GM21367 (cell line): ENCODE measurements around the gene ARIH2.

Experiments
- ATAC-seq: cut with Tn5 transposase; IDR thresholded peaks from one replicate; pipeline ENCODE4 v1.9.1; 2021; ENCODE audit not compliant: unreplicated experiment

ARIH2 gene

DNA sequence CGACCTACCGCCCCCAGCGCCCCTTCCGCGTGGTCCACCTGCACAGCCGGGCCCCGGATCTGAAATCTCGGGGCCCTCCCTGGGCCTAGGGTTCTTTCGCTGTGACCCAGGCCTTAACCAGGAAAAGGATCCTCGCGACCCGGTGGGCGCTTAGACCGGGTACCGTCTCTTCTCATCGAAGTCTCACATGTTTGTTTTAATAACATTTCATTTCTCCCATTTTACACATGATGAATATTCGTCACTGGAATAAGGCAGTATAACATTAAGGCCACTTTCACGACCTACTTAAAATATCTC lies 100.0 kb downstream of the ARIH2 start:
- no peak for ATAC-seq

DNA sequence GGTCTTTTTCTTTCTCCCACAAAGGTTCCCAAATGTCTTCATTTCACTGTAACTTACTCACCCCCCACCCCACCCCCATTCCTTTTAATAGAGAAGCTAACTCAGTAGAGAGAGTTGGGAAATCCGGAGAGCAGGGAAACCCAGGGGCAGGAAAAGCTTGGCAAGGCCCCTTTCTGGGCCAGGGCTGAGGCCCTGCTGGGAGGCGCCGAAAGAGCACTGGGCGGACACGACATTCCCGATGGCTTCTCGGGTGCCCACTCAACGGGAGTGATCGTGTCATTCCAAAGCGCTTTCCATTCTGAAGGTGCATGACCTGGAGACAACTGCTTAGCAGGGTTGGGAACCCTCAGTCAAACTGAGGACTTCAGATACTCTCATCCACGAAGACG lies 101.3 kb downstream of the ARIH2 start:
- ATAC-seq, result no peak

DNA sequence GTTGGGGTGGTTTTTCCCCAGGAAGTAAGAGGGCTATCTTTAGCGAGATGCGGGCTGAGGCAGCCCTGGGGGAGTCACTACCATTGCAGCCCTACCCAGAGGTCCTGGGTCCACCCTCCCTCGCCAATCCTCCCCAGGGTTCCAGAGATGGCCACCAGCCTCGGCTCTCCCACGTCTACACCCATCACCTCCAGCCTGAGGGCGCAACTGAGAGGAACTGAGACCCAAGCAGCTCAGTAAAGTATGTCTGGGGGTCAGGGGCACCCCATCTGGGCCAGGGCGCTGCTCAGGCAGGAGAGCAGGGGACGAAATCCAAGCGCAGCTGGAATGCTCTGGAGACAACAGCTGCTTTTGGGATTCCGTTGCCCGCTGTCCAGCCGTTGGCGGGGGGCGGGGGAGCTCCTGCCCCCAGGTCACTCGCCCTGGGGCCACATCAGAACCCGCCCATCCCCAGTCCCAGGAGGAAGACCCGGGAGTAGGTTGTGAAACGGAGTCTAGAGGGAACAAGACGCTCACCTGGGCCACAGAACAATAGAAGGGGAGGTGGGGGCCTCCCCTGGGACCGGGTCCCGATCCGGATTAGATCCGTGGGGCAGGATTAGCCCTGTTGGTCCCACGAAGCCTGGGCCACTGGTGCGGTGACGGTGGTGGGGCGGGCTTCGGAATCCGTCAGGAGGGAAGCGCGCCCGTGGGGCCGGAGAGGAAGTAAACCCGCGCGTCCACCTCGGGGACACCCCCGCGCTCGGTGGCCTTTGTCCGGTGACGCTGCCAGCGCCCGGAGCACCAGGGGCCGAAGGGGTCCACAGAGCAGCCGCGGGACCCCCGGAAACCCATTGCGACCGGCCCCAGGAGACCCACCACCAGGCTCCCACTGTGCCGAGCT lies 101.9 kb downstream of the ARIH2 start:
- ATAC-seq, result peak; percentile 4

DNA sequence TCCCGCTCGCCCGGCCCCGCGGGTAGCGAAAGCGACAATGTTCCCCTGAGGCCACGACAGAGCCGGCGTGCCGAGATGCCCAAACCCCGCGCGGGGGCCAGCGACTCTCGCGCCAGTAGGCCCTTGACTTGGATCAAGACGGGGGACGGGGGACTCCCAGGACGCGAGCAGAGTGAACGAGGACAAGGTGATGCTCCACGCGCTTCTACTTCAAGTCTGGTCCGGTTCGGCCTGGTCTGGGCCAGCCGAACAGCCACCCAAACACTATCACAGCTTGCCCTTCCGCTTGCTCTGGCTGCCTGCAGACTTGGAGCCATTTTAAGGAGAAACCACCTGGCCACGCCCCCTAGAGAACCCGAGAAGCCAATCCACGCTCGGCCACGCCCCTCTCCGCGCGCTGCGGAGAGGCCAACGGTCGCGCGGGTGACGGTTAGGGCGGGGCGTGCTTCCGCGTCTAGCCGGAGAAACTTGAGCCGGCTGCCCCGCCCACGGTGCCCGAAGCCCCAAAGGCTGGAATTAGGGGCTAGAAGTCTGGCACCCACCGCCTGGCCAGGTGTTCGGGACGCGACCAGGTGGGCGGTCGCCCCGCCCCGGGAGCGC lies 102.7 kb downstream of the ARIH2 start:
- ATAC-seq, result peak; percentile 38

DNA sequence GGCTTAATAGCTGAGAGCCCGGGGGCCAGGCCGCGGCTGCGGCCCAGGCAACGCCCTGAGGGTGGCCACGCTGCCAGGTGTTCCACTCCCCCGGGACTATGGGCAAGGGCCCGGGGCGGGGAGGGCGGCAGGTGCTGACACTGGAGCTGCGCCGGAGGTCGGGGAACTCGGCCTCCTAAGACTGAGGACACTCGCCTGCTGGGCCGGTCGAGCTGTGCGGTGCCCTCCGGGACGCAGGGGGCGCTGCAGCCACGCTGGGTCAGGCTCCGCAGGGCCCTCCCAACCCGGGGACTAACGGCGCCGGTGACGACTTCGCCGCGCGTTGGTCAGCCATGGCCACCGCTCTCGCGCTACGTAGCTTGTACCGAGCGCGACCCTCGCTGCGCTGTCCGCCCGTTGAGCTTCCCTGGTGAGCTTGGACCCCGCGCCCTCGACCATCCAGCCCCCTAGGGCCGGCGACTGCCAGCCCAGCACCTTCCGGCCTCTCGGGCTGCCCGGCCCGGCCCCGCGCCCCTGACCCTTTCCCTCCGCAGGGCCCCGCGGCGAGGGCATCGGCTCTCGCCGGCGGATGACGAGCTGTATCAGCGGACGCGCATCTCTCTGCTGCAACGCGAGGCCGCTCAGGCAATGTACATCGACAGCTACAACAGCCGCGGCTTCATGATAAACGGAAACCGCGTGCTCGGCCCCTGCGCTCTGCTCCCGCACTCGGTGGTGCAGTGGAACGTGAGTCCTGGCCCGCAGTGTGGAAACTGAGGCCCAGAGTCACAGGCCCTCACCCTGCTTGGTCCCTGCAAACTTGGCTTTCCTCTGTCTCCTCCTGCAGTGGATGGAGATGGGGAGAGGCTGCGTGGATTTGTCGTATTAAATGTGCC lies 103.4 kb downstream of the ARIH2 start, which contains the start of gene NDUFAF3:
Gene NDUFAF3, plus strand, starts transcription at position 309 of the 875 bp plus-strand sequence. Its CDS starts 24 bp downstream, at position 333.
- peak; percentile 42 for ATAC-seq

DNA sequence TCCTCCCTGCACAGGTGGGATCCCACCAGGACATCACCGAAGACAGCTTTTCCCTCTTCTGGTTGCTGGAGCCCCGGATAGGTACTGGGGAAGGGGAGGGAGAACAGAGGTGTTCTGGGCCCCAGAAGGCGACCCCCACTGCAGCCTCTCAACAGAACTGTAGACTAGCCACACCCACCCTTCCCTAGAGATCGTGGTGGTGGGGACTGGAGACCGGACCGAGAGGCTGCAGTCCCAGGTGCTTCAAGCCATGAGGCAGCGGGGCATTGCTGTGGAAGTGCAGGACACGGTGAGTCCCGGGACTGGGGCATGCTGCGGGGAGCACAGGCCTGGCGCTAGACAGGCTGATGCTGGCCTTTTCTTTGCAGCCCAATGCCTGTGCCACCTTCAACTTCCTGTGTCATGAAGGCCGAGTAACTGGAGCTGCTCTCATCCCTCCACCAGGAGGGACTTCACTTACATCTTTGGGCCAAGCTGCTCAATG lies 104.1 kb downstream of the ARIH2 start:
- no peak for ATAC-seq

DNA sequence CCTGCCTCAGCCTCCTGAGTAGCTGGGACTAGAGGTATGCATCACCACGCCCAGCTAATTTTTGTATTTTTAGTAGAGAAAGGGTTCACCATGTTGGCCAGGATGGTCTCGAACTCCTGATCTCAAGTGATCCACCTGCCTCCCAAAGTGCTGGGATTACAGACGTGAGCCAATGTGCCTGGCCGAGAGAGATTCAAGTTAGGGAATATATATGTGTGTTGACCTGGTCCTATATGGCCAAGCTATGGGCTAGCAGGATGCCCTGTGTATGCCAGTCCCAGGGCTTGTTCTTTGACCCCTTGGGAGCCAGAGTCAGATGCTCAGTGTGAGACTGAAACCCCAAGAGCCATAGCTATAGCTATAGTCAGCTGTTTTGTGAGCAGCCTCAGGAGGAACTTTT lies 105.1 kb downstream of the ARIH2 start:
- no peak for ATAC-seq

DNA sequence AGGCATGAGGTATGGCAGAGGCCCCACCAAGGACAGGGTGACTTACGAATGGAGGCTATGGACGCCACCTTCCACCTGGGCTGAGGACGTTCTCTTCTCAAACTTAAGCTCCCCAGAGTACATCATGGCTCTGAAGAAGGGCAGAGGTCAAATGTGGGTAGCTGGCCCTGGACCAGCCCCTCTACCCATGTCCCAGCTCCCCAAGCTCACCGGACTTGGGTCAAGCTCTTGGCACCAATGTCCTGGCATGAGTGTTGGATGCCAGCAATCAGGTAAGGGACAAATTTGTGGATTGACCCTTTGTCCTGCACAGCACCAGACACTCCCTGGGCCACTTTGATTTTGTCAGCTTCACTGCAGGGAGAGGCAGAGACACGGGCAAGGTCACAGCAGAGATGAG lies 105.8 kb downstream of the ARIH2 start:
- ATAC-seq, result no peak

DNA sequence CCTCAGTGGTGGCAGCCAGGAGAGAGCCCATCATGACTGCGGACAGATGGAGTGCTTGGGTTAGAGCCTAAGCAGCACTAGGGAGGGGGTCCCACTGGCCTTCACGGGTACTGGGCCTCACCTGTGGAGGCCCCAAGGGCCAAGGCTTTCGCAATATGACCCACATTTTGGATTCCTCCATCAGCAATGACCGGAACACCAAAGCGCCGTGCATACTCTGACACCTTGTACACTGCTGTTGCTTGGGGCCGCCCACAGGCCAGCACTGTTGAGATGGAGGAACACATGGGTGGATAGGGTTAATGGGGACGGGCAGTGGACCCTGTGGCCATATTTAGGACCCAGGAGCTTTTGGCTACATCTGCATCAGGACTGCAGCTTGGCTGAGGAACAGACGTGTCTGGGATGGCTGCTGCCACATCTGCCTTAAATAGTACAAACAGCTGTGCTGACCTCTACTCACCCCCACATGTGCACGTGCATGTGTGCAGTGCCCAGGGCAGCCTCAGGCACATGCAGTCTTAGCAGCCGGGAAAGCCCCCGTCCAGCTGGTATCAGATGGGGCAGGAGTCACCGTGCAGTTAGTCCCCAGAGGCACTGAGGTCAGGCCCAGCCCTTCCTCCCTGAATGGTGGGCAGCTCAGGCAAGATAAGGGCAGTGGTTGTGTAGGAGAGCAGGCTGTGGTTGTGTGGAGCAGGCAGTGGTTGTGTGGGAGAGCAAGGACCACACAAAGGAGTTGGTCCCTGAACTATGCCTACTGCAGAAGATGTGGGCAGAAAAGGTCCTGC lies 106.6 kb downstream of the ARIH2 start:
- no peak for ATAC-seq

DNA sequence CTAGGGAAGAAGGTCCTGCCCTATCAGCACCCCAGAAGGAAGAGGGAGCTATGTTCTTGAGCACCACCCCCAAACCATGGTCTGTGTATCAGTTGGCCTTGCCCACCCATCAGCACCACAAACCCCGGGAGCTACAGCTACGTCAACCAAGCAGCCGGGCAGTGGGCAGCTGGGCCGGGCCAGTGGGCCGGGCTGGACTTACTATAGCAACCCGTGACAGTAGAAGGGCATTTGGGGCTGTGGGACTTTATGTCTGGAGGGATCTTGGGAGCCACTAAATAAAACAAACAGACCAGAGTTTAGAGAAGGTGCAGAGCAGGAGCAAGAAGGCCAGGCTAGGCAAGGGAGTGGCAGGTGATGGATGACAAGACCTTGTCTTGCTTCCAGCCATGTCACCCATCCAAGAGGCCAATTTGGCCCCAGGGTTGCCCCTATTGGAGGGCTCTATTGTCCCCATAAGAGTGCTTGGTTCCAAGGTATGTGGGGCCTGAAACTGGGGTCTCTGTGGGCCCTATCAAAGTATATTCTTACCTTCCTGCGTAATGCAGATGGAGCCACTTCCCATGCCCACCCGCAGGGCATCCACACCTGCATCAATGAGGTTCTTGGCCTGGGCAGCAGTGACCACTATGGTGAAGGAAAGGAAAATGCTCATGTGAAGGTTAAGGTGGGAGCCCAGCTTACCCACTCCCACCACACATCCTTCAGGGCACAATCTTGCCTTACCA lies 107.3 kb downstream of the ARIH2 start:
- no peak for ATAC-seq

DNA sequence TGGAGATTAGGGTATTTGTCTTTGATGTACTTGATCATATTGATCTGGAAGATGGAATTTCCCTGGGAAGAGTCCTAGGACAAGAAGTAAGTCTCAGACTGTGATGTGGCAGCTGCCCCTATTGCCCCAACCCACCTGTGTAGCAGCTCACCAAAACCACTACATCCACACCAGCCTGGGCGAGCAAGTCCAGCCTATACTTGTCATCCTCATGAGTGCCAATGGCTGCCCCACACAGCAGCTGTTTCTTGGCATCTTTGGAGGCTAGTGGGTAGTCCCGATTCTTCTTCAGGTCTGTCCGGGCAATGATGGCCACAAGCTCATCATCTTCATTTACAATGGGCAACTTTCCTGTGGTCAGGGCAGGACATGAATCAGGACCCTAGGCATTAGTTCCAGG lies 107.9 kb downstream of the ARIH2 start:
- ATAC-seq, result no peak

DNA sequence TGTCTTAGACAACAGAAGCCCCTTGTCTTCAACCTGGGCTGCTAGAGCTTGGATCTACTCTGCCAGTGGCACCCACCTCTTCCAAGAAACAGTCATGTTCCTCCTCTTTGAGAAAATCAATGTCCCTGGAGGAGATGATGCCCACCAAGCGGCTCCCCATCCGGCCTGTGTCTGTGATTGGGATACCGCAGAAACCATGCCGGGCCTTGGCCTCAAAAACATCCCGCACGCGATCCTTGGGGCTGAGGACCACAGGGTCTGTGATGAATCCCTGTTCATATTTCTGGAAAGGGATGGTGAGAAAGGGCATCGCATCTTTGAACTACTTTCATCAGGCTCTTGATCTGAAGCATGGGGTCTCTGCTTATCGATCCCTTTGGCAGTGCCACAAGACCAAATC lies 109.0 kb downstream of the ARIH2 start:
- ATAC-seq, result no peak

DNA sequence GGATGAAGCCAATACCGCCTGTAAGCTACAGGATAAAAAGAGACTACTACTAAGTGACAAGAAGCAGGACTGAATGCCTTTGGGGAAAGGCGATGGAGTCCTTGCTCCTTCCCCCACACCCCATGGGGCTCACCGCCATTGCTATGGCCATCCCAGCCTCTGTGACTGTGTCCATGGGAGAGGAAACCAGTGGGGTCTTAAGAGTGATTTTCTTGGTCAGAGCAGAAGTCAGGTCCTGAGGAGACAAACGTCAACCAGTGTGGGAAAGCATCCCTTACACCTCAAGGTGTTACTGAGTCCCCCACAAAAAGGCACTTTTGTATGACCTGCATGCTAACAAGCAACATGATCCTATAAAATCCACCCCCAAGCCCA lies 109.6 kb downstream of the ARIH2 start:
- ATAC-seq, result no peak

DNA sequence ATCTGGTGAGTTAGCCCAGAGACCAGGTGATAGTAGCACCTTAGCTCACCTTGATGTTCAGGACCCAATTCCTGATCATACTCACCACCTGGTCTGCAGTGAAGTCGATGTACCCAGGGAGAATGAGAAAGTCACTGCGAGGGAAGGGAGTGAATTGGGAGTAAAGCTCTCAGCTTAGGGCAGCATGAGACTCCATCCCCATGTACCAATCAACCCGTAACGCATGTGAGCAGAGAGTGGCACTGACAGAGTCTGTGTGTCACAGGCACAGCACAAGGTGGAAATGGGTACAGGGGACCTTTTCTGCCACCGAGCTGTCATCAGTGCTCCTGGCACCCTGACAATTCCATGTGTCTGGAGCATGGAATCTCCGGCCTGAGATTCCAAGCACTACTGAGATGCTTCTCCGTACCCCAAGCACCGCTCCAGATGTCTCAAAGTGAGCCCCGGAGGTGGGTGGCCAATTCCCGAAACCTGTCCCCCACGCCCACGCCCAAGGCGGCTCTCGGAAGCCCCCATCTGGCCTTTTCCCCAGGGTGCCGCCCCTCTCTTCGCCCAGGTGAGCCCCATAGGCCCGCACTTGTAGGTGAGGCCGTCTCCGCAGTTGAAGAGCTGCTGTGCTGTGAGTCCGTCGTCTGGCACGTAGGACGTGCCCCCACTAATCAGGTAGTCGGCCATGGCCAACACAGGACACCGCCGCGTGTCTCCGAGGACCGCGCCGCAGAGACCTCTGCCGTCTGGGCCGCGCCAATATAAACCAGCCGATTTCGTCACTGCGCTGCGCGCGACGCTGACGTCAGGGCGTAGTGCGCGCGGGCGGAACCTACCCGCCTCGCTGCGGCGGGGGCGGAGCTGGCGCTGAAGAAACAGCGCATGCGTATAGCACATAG lies 110.3 kb downstream of the ARIH2 start, which contains the start of gene IMPDH2:
Gene IMPDH2, minus strand, starts transcription at position 726 of the 890 bp plus-strand sequence. Its CDS starts 48 bp downstream, at position 678.
- ATAC-seq, result peak; percentile 77

DNA sequence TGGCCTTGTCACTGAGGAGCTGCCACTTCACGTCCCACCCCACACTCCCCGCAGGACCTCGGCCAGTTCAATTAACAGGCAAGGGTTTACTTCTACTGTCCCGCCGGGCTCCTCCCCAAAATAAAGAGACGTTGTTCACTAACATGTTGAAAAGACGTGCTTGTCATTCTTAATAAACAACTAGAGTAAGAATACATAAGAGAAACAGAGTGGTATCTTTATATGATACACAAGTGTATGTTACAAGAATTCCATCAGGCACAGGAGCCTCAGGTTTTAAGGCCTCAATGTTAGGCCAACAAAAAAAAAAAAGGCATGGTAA lies 110.9 kb downstream of the ARIH2 start:
- ATAC-seq, result no peak

DNA sequence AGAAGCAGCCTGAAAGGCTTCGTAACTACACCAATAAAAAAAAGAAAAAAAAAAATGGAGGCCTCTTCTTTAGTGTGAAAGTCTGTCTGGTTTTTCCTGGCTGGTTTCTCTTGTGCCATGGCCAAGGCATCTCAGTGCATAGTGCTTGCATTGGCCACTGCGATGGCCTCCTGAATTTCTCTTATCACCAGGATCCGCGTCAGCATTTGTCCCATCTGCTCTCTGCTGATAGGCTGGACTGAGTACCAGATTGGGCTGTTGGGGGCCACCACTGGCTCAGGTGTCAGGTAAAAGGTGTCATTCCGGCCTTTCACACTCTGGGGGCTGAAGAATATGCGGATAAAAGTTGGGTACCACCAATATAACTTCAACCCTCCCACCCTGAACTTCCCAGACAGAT lies 111.7 kb downstream of the ARIH2 start:
- ATAC-seq, result no peak

DNA sequence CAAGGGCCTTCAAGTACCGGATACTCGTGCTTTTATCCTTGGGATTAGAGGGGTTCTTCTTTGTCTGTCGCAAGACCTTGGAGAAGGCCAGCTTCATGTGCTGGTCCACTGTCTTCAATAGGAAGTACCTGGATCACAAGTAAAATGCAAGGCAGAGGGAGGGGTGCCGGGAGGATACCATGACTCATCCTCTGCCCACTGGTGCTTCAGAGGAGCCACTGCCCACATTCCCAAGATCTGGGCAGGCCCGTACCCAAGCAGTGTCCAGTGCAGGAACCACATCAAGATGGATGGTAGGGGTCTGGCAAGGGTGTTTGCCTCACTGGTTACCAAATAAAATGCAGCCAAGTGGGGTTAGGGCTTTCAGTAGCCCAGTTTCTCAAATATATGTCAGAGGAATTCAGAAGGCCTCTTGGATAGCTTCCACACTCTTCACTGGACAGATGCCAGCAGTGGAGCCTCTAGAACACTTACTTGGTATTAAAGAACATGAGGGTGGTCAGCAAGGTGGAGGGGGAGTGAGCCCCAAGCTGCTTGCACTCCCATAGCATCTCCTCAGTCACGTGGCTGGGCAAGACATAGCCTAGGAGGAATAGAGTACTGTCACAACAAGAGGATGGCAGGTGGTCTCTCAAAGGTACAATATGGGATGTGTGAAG lies 114.1 kb downstream of the ARIH2 start:
- ATAC-seq, result no peak

DNA sequence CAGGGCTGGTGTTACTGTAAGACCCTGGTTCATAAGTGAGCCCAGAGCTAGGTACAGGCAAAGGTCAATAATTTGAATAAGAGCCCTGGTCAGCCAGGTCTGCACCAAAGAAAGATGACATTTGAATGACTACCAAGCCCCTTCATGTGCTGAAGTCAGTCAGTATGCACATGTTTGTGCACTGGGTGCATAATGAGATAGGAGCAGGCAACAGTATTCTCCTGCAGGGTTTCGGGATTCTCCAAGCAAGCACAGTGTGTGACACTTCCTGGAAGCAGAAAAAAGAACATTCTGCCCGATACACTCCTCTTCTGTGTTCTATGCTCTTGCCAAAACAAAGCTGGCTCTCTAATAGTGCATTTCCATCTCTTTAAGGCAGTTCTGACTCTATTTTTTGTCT lies 116.0 kb downstream of the ARIH2 start:
- no peak for ATAC-seq

DNA sequence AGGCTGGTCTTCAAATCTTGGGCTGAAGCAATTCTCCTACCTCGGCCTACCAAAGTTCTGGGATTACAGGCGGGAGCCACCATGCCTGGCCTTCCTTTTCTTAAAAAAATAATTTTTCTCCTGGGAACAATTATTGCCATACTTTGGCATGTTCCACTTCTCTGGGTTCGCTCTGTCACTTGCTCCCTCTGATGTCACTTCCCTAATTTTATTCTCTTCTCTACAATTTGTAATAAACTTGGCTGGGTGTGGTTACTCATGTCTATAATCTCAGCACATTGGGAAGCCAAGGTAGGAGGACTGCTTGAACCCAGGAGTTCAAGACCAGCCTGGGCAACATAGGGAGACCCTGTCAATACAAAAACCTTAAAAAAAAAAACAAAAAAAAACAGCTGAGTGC lies 116.6 kb downstream of the ARIH2 start:
- no peak for ATAC-seq
